ENCODE results near the gene KRT7. TPM values are rescaled to one million over a fixed set of nuclear protein-coding genes. Genes with fewer than 3 reads are reported as not detected.

Gene KRT7
- total RNA-seq, 1 experiment from 2014 or later = 10.0 TPM

DNA sequence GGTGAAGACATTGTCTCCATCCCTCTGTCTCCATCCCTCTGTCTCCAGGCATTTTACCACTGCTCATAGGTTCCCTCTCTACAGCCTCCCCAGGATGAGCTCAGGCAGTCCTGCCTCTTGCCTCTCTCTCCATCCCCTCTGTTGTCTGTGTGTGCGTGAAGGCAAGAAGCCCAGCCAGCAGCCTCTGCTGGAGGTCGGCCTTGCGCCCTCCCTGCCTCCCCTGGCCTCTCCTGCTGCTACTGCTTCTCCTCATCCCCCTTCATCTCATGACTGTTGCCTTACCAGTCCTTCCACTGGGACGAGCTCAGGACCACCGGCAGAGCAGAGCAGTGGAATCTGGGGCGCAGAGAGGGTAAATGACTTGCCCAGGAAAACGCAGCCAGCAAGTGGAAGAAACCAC lies 44.4 kb upstream of the KRT7 start:
- Mint-ChIP-seq H3K36me3 (ENCODE audit: insufficient read depth in 1 of 3, low read depth in 3 of 3) (no peaks in the 10 kb centered on the region), H3K4me3 (no peak overlapping the region), H3K4me1 (peaks cover 15 to 45% of the 10 kb centered on the region in 2 experiments), H3K27ac (no peak overlapping the region), H3K27me3 (ENCODE audit: low read depth) (peaks cover 5% of the 10 kb centered on the region), H3K9me3 (no peaks in the 10 kb centered on the region)
- H3K23ac ChIP-seq (ENCODE audit: insufficient read length, low read depth, low read length) = no peak overlapping the region
- H3K4ac ChIP-seq (ENCODE audit: low read depth, low read length) = no peak overlapping the region
- no peak overlapping the region for H2BK15ac ChIP-seq (ENCODE audit: low read depth, low read length)
- H2BK120ac ChIP-seq (ENCODE audit: low read depth, low read length, poor library complexity, severe bottlenecking) = no peak overlapping the region
- H3K79me2 ChIP-seq (ENCODE audit: insufficient read depth, low read length) = no peaks in the 10 kb centered on the region
- no peak overlapping the region for H3K56ac ChIP-seq (ENCODE audit: insufficient read length, low read depth, low read length)
- no peak overlapping the region for H4K5ac ChIP-seq (ENCODE audit: insufficient read length, low read depth, low read length)
- H3K14ac ChIP-seq (ENCODE audit: insufficient read depth, low read length) = no peak overlapping the region
- no peaks in the 10 kb centered on the region; the same call in 1 of the 2 replicates for H3K4me1 ChIP-seq (ENCODE audit: insufficient read depth, low read length)
- no peak for DNase-seq
- no peak overlapping the region for H3K27ac ChIP-seq (ENCODE audit: insufficient read length, low read depth, low read length)
- H3K18ac ChIP-seq (ENCODE audit: insufficient read length, low read depth, low read length) = no peak overlapping the region
- no peaks in the 10 kb centered on the region for H3K23me2 ChIP-seq (ENCODE audit: insufficient read length, low read depth, low read length, poor library complexity, severe bottlenecking)
- H3T11ph ChIP-seq (ENCODE audit: low read length) = no peak overlapping the region
- no peaks in the 10 kb centered on the region for H3K9me3 ChIP-seq (ENCODE audit: control insufficient read depth, low read depth, low read length)
- no peak overlapping the region for H2AFZ ChIP-seq (ENCODE audit: low read length)
- WGBS (ENCODE audit: extremely low coverage, insufficient read length, low lambda C conversion rate) = no CpG with 5 or more reads among the region's 7 CpGs
- H4K20me1 ChIP-seq (ENCODE audit: control insufficient read depth, insufficient read depth, insufficient read length) = no peaks in the 10 kb centered on the region
- H2BK12ac ChIP-seq (ENCODE audit: insufficient read length, low read depth, low read length) = no peak overlapping the region
- H2BK5ac ChIP-seq (ENCODE audit: insufficient read length, low read length) = no peak overlapping the region
- H2AK5ac ChIP-seq (ENCODE audit: insufficient read length, low read length) = no peak overlapping the region
- no peak overlapping the region for H4K8ac ChIP-seq (replicated peaks; ENCODE audit: insufficient read length, low read depth, low read length)
- H3K79me1 ChIP-seq (ENCODE audit: insufficient read depth, low read depth, low read length, poor library complexity, severe bottlenecking) = no peaks in the 10 kb centered on the region
- H3K27me3 ChIP-seq (ENCODE audit: insufficient read depth, low read length) = no peaks in the 10 kb centered on the region
- H2BK20ac ChIP-seq (ENCODE audit: low read depth, low read length, poor library complexity, severe bottlenecking) = no peak overlapping the region
- TF ChIP-seq, protein P1, sequence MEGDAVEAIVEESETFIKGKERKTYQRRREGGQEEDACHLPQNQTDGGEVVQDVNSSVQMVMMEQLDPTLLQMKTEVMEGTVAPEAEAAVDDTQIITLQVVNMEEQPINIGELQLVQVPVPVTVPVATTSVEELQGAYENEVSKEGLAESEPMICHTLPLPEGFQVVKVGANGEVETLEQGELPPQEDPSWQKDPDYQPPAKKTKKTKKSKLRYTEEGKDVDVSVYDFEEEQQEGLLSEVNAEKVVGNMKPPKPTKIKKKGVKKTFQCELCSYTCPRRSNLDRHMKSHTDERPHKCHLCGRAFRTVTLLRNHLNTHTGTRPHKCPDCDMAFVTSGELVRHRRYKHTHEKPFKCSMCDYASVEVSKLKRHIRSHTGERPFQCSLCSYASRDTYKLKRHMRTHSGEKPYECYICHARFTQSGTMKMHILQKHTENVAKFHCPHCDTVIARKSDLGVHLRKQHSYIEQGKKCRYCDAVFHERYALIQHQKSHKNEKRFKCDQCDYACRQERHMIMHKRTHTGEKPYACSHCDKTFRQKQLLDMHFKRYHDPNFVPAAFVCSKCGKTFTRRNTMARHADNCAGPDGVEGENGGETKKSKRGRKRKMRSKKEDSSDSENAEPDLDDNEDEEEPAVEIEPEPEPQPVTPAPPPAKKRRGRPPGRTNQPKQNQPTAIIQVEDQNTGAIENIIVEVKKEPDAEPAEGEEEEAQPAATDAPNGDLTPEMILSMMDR (conservative IDR thresholded peaks at IDR 0.05) = no peak
- no peak overlapping the region for H4K91ac ChIP-seq (ENCODE audit: insufficient read length, low read depth, low read length)
- no peak overlapping the region for H3K4me2 ChIP-seq (ENCODE audit: insufficient read depth, insufficient read length, low read length)
- H3K9ac ChIP-seq (ENCODE audit: extremely low read depth, insufficient read length, low read length) = no peak overlapping the region
